Measurements from ENCODE around the gene POMGNT2. TPM values are rescaled to one million over a fixed set of nuclear protein-coding genes. Genes with fewer than 3 reads are reported as not detected.

Gene POMGNT2
- total RNA-seq, 1 experiment from 2014 or later: 10.1 TPM

DNA sequence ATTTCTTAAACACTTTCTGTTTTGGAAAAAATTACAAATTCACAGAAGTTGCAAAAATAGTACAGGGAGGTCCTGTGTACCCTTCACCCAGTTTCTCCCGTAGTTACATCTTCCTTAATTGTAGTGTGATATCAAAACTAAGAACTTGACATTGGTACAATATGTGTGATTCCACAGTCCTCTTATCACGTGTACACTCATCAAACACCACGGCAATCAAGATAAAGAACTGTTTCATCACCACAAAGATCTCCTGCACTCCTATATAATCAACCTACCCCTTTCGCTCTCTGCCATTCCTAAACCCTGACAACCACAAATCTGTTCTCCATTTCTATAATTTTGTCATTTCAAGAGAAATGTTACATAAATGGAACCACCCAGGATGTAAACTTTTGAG, 31.4 kb downstream of the POMGNT2 start:
- intact Hi-C loops (cut with micrococcal nuclease; ENCODE audit: unreplicated experiment) (no loop called here), in situ Hi-C loops (cut with HindIII; ENCODE audit: low pct_unique_long_range_greater_than_20kb, low sequenced_read_pairs) (no loop called here)
- TF ChIP-seq SIN3A (IDR thresholded peaks at IDR 0.05; ENCODE audit: borderline replicate concordance, insufficient read depth, low read depth, low read length) (no peak), POLR2AphosphoS5 (IDR thresholded peaks at IDR 0.05; ENCODE audit: low read depth, low read length) (no peak), TCF7L2 (IDR thresholded peaks at IDR 0.05; ENCODE audit: low read depth, low read length) (no peak)
- TF ChIP-seq, protein P1, sequence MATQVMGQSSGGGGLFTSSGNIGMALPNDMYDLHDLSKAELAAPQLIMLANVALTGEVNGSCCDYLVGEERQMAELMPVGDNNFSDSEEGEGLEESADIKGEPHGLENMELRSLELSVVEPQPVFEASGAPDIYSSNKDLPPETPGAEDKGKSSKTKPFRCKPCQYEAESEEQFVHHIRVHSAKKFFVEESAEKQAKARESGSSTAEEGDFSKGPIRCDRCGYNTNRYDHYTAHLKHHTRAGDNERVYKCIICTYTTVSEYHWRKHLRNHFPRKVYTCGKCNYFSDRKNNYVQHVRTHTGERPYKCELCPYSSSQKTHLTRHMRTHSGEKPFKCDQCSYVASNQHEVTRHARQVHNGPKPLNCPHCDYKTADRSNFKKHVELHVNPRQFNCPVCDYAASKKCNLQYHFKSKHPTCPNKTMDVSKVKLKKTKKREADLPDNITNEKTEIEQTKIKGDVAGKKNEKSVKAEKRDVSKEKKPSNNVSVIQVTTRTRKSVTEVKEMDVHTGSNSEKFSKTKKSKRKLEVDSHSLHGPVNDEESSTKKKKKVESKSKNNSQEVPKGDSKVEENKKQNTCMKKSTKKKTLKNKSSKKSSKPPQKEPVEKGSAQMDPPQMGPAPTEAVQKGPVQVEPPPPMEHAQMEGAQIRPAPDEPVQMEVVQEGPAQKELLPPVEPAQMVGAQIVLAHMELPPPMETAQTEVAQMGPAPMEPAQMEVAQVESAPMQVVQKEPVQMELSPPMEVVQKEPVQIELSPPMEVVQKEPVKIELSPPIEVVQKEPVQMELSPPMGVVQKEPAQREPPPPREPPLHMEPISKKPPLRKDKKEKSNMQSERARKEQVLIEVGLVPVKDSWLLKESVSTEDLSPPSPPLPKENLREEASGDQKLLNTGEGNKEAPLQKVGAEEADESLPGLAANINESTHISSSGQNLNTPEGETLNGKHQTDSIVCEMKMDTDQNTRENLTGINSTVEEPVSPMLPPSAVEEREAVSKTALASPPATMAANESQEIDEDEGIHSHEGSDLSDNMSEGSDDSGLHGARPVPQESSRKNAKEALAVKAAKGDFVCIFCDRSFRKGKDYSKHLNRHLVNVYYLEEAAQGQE (IDR thresholded peaks at IDR 0.05; ENCODE audit: insufficient read depth in 1 of 2, low read depth in 2 of 2, low read length in 1 of 2): no peak
- TF ChIP-seq, protein P2, sequence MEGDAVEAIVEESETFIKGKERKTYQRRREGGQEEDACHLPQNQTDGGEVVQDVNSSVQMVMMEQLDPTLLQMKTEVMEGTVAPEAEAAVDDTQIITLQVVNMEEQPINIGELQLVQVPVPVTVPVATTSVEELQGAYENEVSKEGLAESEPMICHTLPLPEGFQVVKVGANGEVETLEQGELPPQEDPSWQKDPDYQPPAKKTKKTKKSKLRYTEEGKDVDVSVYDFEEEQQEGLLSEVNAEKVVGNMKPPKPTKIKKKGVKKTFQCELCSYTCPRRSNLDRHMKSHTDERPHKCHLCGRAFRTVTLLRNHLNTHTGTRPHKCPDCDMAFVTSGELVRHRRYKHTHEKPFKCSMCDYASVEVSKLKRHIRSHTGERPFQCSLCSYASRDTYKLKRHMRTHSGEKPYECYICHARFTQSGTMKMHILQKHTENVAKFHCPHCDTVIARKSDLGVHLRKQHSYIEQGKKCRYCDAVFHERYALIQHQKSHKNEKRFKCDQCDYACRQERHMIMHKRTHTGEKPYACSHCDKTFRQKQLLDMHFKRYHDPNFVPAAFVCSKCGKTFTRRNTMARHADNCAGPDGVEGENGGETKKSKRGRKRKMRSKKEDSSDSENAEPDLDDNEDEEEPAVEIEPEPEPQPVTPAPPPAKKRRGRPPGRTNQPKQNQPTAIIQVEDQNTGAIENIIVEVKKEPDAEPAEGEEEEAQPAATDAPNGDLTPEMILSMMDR (IDR thresholded peaks at IDR 0.05): no peak
- no TSS peak for BruUV-seq (replicated peaks)
- Histone ChIP-seq H3K4me1 (ENCODE audit: control insufficient read depth, insufficient read depth, low read length) (no peaks in the 10 kb centered on the region), H3K9me3 (ENCODE audit: control insufficient read depth, insufficient read depth, low read depth, low read length) (no peaks in the 10 kb centered on the region), H3K4me3 (ENCODE audit: low read depth in 2 of 2, low read length in 2 of 2) (no peak overlapping the region), H3K27me3 (ENCODE audit: control insufficient read depth, insufficient read depth, low read length) (no peaks in the 10 kb centered on the region), H3K36me3 (ENCODE audit: control insufficient read depth, insufficient read depth, low read length) (no peaks in the 10 kb centered on the region), H3K27ac (ENCODE audit: low read length) (no peak overlapping the region)
- no peak for DNase-seq (ENCODE audit: low read depth, low spot score)
- CTCF ChIA-PET: no interaction called here
- no peak for ATAC-seq
- POLR2A ChIA-PET: no interaction called here

- DNase-seq (ENCODE audit: low read depth, low spot score): no peak
- TF ChIP-seq, protein P2 (IDR thresholded peaks at IDR 0.05): no peak
- TF ChIP-seq SIN3A (IDR thresholded peaks at IDR 0.05; ENCODE audit: borderline replicate concordance, insufficient read depth, low read depth, low read length): no peak
- no peak for TF ChIP-seq TCF7L2 (IDR thresholded peaks at IDR 0.05; ENCODE audit: low read depth, low read length)
- no peak for TF ChIP-seq POLR2AphosphoS5 (IDR thresholded peaks at IDR 0.05; ENCODE audit: low read depth, low read length)
- TF ChIP-seq, protein P1 (IDR thresholded peaks at IDR 0.05; ENCODE audit: insufficient read depth in 1 of 2, low read depth in 2 of 2, low read length in 1 of 2): no peak
- no peak for ATAC-seq
- no TSS peak for BruUV-seq (replicated peaks)
- intact Hi-C loops (cut with micrococcal nuclease; ENCODE audit: unreplicated experiment) (no loop called here), in situ Hi-C loops (cut with HindIII; ENCODE audit: low pct_unique_long_range_greater_than_20kb, low sequenced_read_pairs) (no loop called here)
- no peaks in the 10 kb centered on the region for H3K9me3 ChIP-seq (ENCODE audit: control insufficient read depth, insufficient read depth, low read depth, low read length)
- no peaks in the 10 kb centered on the region for H3K36me3 ChIP-seq (ENCODE audit: control insufficient read depth, insufficient read depth, low read length)
- no peaks in the 10 kb centered on the region for H3K4me1 ChIP-seq (ENCODE audit: control insufficient read depth, insufficient read depth, low read length)
- H3K27me3 ChIP-seq (ENCODE audit: control insufficient read depth, insufficient read depth, low read length): no peaks in the 10 kb centered on the region
- ChIA-PET CTCF (interaction anchor here (0.7 kb wide), 1 partner anchor 1555 kb away, joined by 3 read pairs; no protein-coding TSS in a partner anchor), POLR2A (no interaction called here)
- no peak overlapping the region for H3K27ac ChIP-seq (ENCODE audit: low read length)
- H3K4me3 ChIP-seq (ENCODE audit: low read depth in 2 of 2, low read length in 2 of 2): no peak overlapping the region
These were observed 32.1 kb downstream of the POMGNT2 start for GRCh38 chr3:43073836-43074220.

Data from Panc1 (cell line).